Activated T-helper 1 cell treated with Interleukin-2 at 50 U/mL for 16 hours (primary cell): ENCODE measurements around the gene LMOD3.
A peak's percentile ranks its signal among the peaks of the same experiment; 100 is the strongest.

Experiments used
- DNase-seq: peaks from one replicate; pipeline ENCODE4 v3.0.0-alpha.2; 2020; ENCODE audit warnings: low read depth

The LMOD3 gene

GRCh38 chr3:69121950-69122349 lies 445 bp downstream of the LMOD3 start:
- DNase-seq, result no peak

- DNase-seq, result no peak
These were observed 882 bp downstream of the LMOD3 start for GRCh38 chr3:69121513-69121912.

GRCh38 chr3:69120879-69121464 lies 1.4 kb downstream of the LMOD3 start:
- peak; percentile 59 for DNase-seq

GRCh38 chr3:69119681-69120080 lies 2.7 kb downstream of the LMOD3 start:
- DNase-seq, result no peak

GRCh38 chr3:69119138-69119537 lies 3.3 kb downstream of the LMOD3 start:
- DNase-seq, result no peak

GRCh38 chr3:69118555-69118954 lies 3.8 kb downstream of the LMOD3 start:
- no peak for DNase-seq

- DNase-seq, result no peak
These were observed 5.5 kb downstream of the LMOD3 start for GRCh38 chr3:69116897-69117296.

GRCh38 chr3:69116162-69116561 lies 6.2 kb downstream of the LMOD3 start:
- DNase-seq, result no peak

- DNase-seq, result no peak
These were observed 6.7 kb downstream of the LMOD3 start for GRCh38 chr3:69115731-69116130.

- no peak for DNase-seq
These were observed 8.9 kb downstream of the LMOD3 start for GRCh38 chr3:69113536-69113935.

- no peak for DNase-seq
These were observed 11.4 kb downstream of the LMOD3 start for GRCh38 chr3:69110941-69111546.

- DNase-seq, result no peak
These were observed 13.6 kb downstream of the LMOD3 start for GRCh38 chr3:69108811-69109210.

- no peak for DNase-seq
These were observed 14.6 kb downstream of the LMOD3 start for GRCh38 chr3:69107841-69108240.

- no peak for DNase-seq
These were observed 17.1 kb downstream of the LMOD3 start for GRCh38 chr3:69105320-69105719.

- DNase-seq, result no peak
These were observed 17.8 kb downstream of the LMOD3 start for GRCh38 chr3:69104586-69104985.

- DNase-seq, result no peak
These were observed 19.3 kb downstream of the LMOD3 start for GRCh38 chr3:69103123-69103522.

- DNase-seq, result no peak
These were observed 20.0 kb downstream of the LMOD3 start for GRCh38 chr3:69102384-69102783.

GRCh38 chr3:69099576-69099975 lies 22.8 kb downstream of the LMOD3 start:
- DNase-seq, result no peak

GRCh38 chr3:69097407-69098086 lies 24.8 kb downstream of the LMOD3 start:
- DNase-seq, result no peak

GRCh38 chr3:69096299-69096698 lies 26.1 kb downstream of the LMOD3 start:
- DNase-seq, result no peak

GRCh38 chr3:69095636-69096035 lies 26.8 kb downstream of the LMOD3 start:
- DNase-seq, result no peak

GRCh38 chr3:69094467-69095205 lies 27.8 kb downstream of the LMOD3 start:
- DNase-seq, result no peak

- DNase-seq, result no peak
These were observed 30.3 kb downstream of the LMOD3 start for GRCh38 chr3:69092030-69092516.
